ENCODE results near the gene XDH. TPM values are rescaled to one million over a fixed set of nuclear protein-coding genes. Genes with fewer than 3 reads are reported as not detected.

Gene XDH
- total RNA-seq, 4 donors from 2014 or later, result 2.3 to 54.0 (median 39.0) TPM

GRCh38 chr2:31353179-31353578 lies 61.4 kb downstream of the XDH start:
- TF ChIP-seq POLR2A (IDR thresholded peaks at IDR 0.05) (no peak), CTCF (IDR thresholded peaks at IDR 0.05) (no peak)
- WGBS, 2 donors, result 80 to 83% methylated on average over 2 of the region's 2 CpGs

GRCh38 chr2:31349684-31350083 lies 64.9 kb downstream of the XDH start:
- intact Hi-C loops (cut with DNase I), result no loop called here
- WGBS, 2 donors, result 80 to 98% methylated on average over 5 to 6 of the region's 6 CpGs
- TF ChIP-seq CTCF (IDR thresholded peaks at IDR 0.05) (no peak), POLR2A (IDR thresholded peaks at IDR 0.05) (no peak)
- no peak overlapping the region for H3K4me3 ChIP-seq
- peaks cover 0 to 3% (median 0%) of the 10 kb centered on the region in 3 donors for H3K36me3 ChIP-seq
- no peak for DNase-seq
- no peak overlapping the region for H3K27ac ChIP-seq
- H3K9me3 ChIP-seq, result no peaks in the 10 kb centered on the region
- no peaks in the 10 kb centered on the region for H3K4me1 ChIP-seq
- H3K27me3 ChIP-seq, result peaks cover 0 to 13% (median 0%) of the 10 kb centered on the region in 4 donors

More at GRCh38 chr2:31353179-31353578, 61.4 kb downstream of the XDH start:
- Histone ChIP-seq H3K27me3 (peaks cover 0 to 13% (median 0%) of the 10 kb centered on the region in 4 donors), H3K9me3 (no peaks in the 10 kb centered on the region), H3K4me3 (no peak overlapping the region), H3K27ac (no peak overlapping the region), H3K4me1 (no peaks in the 10 kb centered on the region), H3K36me3 (no peaks in the 10 kb centered on the region)
- intact Hi-C loops (cut with DNase I), result no loop called here
- DNase-seq, result no peak

- Histone ChIP-seq H3K9me3 (no peaks in the 10 kb centered on the region), H3K27ac (no peak overlapping the region), H3K4me1 (no peaks in the 10 kb centered on the region), H3K4me3 (no peak overlapping the region), H3K36me3 (peaks cover 0 to 3% (median 0%) of the 10 kb centered on the region in 3 donors), H3K27me3 (peaks cover 0 to 13% (median 0%) of the 10 kb centered on the region in 4 donors)
- no peak for TF ChIP-seq POLR2A (IDR thresholded peaks at IDR 0.05)
- no peak for TF ChIP-seq CTCF (IDR thresholded peaks at IDR 0.05)
- intact Hi-C loops (cut with DNase I), result no loop called here
- no peak for DNase-seq
- WGBS, 2 donors, result 87 to 97% methylated on average over 7 of the region's 7 CpGs
Observed at GRCh38 chr2:31349160-31349559, 65.4 kb downstream of the XDH start.

GRCh38 chr2:31348618-31349017 lies 65.9 kb downstream of the XDH start:
- no peaks in the 10 kb centered on the region for H3K9me3 ChIP-seq
- intact Hi-C loops (cut with DNase I), result no loop called here
- no peak for DNase-seq
- WGBS, 2 donors, result 82 to 84% methylated on average over 5 of the region's 5 CpGs
- no peak overlapping the region for H3K27ac ChIP-seq
- H3K4me3 ChIP-seq, result no peak overlapping the region
- H3K36me3 ChIP-seq, result peaks cover 0 to 3% (median 0%) of the 10 kb centered on the region in 3 donors
- H3K27me3 ChIP-seq, result peaks cover 0 to 10% (median 0%) of the 10 kb centered on the region in 4 donors
- TF ChIP-seq CTCF (IDR thresholded peaks at IDR 0.05) (no peak), POLR2A (IDR thresholded peaks at IDR 0.05) (no peak)
- H3K4me1 ChIP-seq, result no peaks in the 10 kb centered on the region

GRCh38 chr2:31347750-31348149 lies 66.8 kb downstream of the XDH start:
- DNase-seq, result no peak
- Histone ChIP-seq H3K27ac (no peak overlapping the region), H3K9me3 (no peaks in the 10 kb centered on the region), H3K36me3 (peaks cover 0 to 3% (median 0%) of the 10 kb centered on the region in 3 donors), H3K4me1 (no peaks in the 10 kb centered on the region), H3K27me3 (peaks cover 0 to 7% (median 0%) of the 10 kb centered on the region in 4 donors), H3K4me3 (no peak overlapping the region)
- intact Hi-C loops (cut with DNase I), result no loop called here
- no peak for TF ChIP-seq CTCF (IDR thresholded peaks at IDR 0.05)
- no peak for TF ChIP-seq POLR2A (IDR thresholded peaks at IDR 0.05)
- 53 to 64% methylated on average over 5 to 7 of the region's 9 CpGs for WGBS, 2 donors

Measured in esophagus squamous epithelium (tissue), 5 donors.